DND-41 (cell line): Measurements from ENCODE around the gene ZFYVE28.

Source experiments
- CTCF ChIP-seq: IDR thresholded peaks from 2 replicates; pipeline ENCODE4 v1.5.1; 2012; ENCODE audit warnings: borderline replicate concordance, low read length, moderate library complexity, mild to moderate bottlenecking; ENCODE audit not compliant: poor library complexity, severe bottlenecking; ENCODE audit errors: extremely low read depth
- EZH2 ChIP-seq: IDR thresholded peaks from 3 replicates; pipeline ENCODE4 v1.6.1; 2012; ENCODE audit warnings: borderline replicate concordance, low read depth, mild to moderate bottlenecking, moderate library complexity, low read length, inconsistent platforms; ENCODE audit not compliant: severe bottlenecking

- TF ChIP-seq CTCF (no peak), EZH2 (no peak)
Observed at GRCh38 chr4:2372488-2373030, 45.9 kb downstream of the ZFYVE28 start.
